Eye (tissue), 1 donor: ENCODE results near the gene FBXO41.

Source experiments
- DNase-seq: peaks from one replicate; pipeline ENCODE4 v3.0.0-alpha.2; 2015

FBXO41 gene

DNA sequence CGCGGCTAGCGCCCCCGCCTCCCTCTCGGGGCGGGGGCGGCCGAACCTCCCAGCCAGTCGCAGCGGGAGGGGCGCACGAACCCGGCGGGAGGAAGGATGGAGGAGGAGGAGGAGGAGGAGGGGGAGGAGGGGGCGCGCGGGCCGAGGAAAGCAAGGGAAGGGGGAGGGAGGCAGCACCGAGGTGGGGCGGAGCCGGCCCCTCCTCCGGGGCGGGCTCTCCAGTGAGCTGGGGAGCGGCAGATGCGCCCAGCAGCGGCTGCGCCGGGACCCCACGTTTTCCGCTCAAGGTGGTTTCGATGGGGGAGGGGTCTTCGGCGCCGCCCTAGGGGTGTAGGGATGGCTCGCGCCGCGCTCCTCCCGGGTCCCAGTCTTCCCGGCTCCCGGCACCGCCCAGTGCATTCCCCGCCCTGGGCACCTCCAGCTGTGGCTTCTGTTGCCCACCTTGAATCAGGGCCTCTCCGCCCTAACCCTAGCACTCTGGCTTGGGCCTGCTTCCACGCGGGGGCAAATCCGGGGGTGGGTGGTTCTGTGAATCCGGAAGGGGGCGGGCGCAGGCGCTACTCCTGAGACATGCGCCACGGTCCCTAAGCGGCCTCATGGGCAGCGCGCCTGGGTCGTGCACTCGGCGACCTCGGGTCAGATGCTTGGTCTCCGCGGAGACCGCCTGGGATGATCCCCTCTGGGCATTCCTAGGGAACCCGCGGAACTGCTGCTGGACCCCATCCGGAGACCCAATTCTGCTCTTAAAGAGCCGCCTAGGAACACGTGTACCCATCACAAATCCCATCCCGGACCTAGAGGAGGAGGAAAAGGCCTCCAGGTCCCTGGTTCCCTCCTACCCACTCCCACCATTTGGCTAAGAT lies at the start of gene FBXO41:
FBXO41 (minus strand) TSS at position 183 of the 863 bp plus-strand sequence. CDS start 14,848 bp downstream, outside the sequence.
- peak; percentile 71 for DNase-seq

DNA sequence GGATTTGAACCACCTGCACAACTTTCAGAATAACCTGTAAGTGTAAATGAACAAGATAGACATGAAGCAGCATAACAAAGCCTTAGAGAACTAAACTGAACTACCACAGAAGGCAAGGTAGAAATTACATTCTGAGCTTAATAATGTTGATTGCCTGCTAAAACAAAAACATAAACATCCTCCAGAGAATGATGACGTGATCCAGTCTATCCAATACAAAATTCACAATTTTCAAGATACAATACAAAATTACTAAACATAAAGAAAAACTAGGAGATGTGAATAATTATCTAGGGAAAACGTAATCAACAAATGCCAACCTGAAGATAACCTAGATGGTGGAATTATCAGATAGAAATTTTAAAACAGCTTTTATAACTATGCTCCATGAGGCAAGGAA lies 49.8 kb upstream of the FBXO41 start:
- DNase-seq = no peak

DNA sequence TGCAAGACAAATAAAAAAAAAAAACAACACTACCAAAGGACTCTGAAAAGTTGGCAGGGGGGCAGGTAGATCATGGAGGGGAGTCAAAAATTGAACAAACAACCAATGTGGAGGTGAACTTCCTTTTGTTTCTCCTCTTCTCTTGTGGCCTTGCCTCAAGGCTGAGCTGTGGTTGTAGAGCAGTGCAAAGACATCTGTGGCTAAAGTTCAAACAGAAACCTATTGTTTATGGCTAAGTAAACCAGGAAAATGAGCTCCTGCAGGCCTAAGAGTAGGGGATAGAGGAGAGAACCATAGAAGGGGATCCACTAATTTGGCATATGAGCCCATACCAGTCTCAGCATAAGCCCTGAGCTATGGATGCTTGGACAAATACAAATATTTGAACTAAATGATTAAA lies 49.3 kb upstream of the FBXO41 start:
- no peak for DNase-seq

- DNase-seq = no peak
Observed at GRCh38 chr2:73324126-73324725, 39.9 kb upstream of the FBXO41 start.

- no peak for DNase-seq
Observed at GRCh38 chr2:73323551-73323950, 39.3 kb upstream of the FBXO41 start.

DNA sequence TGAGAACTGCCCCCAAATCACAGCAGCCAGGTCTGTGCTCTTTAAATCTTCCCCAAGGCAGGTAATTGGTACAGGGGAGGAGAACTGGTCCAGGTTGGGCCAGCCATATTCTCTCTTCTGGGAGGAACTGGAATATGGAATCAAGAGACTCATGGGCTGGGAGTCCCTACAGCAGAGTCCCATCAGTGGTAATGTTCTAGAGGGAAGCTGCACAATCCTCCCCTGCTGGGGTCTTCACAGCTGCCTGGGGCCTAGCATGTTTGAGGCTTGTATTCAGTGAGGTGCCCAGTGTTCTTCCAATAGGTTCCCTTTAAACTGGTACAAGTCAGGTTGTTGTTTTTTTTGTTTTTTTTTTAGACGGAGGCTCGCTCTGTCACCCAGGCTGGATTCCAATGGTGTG lies 30.2 kb upstream of the FBXO41 start:
- DNase-seq = no peak

DNA sequence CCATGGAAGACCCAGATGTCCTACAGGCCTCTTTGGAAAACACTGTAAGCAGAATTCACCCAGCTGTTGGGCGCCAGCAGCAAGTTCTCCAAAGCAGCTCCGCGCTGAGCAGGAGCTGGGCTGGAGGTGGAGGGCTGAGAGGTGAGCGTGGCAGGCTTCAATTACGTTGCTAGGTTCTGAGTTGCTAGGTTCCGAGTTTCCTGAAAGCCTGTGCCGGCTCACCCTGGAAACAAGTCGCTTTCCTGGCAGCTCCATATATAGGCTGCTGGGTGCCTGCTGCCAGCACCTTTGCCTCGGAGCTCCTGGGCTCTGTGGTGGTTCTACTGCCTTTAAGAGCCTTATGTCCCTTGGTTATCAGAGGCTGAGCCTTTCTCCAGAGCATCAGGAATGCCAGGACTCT lies 23.4 kb upstream of the FBXO41 start:
- no peak for DNase-seq

DNA sequence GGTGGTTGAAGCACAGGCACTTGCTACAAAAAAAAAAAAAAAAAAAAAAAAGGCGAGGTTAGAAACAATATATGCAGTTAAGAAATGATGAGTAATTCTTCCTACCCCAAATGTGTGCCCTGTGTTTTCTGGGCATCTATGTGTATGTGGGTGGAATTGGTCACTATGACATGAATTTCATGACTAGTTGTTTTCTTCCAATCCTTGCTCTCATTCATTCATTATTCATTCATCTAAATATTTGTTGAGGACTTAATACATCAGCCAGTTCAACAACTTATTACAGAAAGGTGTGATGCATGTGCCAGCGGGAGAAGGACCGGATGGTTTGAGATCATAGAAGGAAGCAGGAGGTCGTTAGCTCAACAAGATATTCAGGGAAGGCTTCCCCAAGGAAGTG lies 17.4 kb upstream of the FBXO41 start:
- no peak for DNase-seq

- DNase-seq = no peak
Observed at GRCh38 chr2:73300926-73301325, 16.6 kb upstream of the FBXO41 start.

GRCh38 chr2:73297586-73297985 lies 13.3 kb upstream of the FBXO41 start:
- DNase-seq = peak; percentile 79

- DNase-seq = peak; percentile 82
Observed at GRCh38 chr2:73297151-73297559, 12.9 kb upstream of the FBXO41 start.

DNA sequence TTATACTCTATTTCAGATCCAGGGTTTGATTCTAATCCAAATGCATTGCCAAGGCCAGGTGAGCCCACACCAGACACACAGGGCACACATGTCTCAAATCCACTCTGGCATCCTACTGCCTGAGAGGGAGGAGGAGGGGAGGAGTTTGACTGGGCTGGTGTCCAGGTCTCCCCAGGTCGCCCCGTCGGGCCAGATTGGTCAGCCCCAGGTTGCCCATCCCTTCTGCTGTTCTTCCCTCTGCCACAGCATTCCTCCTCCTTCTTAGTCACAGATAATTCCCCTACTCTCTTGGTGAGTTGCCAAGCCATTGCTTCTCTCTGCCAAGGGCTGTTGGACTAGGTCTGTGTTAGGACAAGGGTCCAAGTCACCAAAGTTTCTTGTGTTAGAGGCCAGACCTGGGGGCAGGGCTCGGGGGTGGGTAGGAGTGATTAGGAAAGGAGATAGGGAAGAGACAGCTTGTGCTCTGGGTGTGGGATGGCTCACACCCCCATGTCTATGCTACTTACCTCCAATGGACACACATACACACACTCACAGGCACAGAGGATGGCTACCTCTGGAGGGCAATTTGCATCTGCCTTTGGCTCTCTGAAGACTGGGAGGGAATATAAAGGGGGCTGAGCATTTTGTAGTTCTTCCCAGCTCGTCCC lies 11.6 kb upstream of the FBXO41 start:
- DNase-seq = no peak

DNA sequence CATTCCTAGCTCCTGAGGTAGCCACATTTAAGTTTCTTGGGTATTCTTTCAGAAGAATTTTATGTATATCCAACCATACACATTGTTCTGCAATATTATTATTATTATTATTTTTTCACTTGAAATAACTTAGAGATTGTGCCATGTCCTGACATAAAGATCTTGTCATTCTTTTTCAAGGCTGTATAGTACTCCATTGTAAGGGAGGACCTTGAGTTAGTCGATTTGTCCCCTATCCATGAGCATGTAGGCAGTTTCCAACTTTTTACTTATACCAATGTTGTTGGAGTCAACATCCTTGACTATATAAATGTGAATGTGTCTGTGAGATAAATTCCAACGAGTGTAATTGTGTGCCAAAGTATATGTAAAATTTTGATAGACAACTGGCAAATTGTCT lies 10.0 kb upstream of the FBXO41 start:
- DNase-seq = no peak

- DNase-seq = peak; percentile 75
Observed at GRCh38 chr2:73293534-73294171, 9.4 kb upstream of the FBXO41 start, which contains the start of gene EGR4. Gene EGR4, minus strand, starts transcription at chr2:73293548. Its CDS starts 231 bp downstream, at chr2:73293317.

GRCh38 chr2:73292906-73293533 lies 8.7 kb upstream of the FBXO41 start:
- no peak for DNase-seq

DNA sequence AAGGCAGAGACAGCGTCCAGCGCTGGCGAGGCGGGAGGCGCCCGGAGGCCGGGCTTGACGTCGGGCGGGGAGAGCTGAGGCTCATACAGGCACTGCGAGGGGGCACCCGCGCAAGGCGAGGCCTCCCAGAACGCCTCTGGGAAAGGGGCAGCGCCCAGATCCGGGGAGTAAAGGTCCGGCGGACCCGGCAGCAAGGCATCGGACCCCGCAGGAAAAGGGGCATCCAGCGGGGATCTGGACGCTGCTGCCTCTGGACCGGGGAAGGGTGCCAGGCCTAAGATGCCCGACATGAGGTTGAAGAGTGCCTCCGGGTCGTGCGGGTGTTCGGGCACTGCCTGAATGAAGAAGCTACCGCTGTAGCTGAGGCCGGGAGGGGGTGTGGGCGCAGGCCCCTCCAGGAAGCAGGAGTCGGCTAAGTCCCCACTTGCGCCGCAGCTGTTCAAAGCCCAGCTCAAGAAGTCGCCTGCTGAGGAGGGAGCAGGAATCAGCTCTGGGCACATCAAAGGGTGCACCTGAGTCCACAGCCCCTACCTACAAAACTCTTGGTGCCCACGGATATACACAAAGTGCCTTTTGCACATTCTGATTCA lies 8.1 kb upstream of the FBXO41 start:
- no peak for DNase-seq

- DNase-seq = peak; percentile 59
Observed at GRCh38 chr2:73291461-73292315, 7.4 kb upstream of the FBXO41 start.

DNA sequence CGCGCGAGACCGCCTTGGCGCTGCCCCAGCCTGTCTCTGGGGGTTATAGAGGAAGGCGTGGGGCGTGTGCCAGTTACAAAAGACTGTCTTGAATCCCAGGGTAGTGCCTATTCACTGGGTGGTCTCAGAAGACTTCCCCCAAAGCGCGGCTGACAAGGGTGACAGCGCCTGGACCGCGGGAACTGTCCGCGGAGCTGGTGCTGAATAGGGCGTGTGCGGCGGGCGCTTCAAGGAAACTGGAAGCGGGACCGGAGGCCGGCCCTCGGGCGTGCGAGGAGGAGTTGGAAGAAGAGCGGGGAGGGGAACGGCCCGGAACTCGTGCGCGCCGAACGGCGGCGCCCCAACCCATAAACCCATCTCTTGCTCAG lies 6.8 kb upstream of the FBXO41 start:
- DNase-seq = peak; percentile 91

- DNase-seq = peak; percentile 57
Observed at GRCh38 chr2:73290049-73290839, 6.0 kb upstream of the FBXO41 start.

- DNase-seq = no peak
Observed at GRCh38 chr2:73289304-73289703, 5.0 kb upstream of the FBXO41 start.
